OCI-LY7 (cell line): ENCODE data around the gene LRRC4C. TPM values are rescaled to one million over a fixed set of nuclear protein-coding genes. Genes with fewer than 3 reads are reported as not detected.

Experiments used
- BruUV-seq: library from RNA; stranded (reverse); fragments of 400-500 nt; replicated peaks from 2 replicates; lab custom pipeline; 2021; lab: Mats Ljungman, UMichigan
- CTCF ChIA-PET: fragments of 300-600 bp; sonication (Branson Sonifier 250); formaldehyde crosslinking; loops from one replicate; lab custom pipeline; 2022; ENCODE audit warnings: antibody characterized with exemption; ENCODE audit not compliant: unreplicated experiment; lab: Charles Lee
- POLR2A ChIA-PET: fragments of 300-600 bp; sonication (Branson Sonifier 250); formaldehyde crosslinking; loops from one replicate; lab custom pipeline; 2022; ENCODE audit warnings: antibody characterized with exemption; lab: Charles Lee
- DNase-seq: peaks from one replicate; pipeline ENCODE4 v3.0.0-alpha.2; 2015; ENCODE audit warnings: low spot score
- H2AFZ ChIP-seq: fragments of 200-600 bp; sonication (generic), shearing (Covaris generic); 2 replicates; pipeline ENCODE4 v1.6.1; 2014; ENCODE audit warnings: mild to moderate bottlenecking, antibody characterized with exemption, low read length, moderate library complexity
- H3K27ac ChIP-seq: fragments of 200-600 bp; sonication (generic); 2 replicates; pipeline ENCODE4 v1.5.1; 2014; ENCODE audit warnings: mixed run types, low read depth, mild to moderate bottlenecking, moderate library complexity, low read length, inconsistent platforms; ENCODE audit not compliant: poor library complexity, severe bottlenecking
- H3K36me3 ChIP-seq: fragments of 200-600 bp; sonication (generic); 2 replicates; pipeline ENCODE4 v1.6.1; 2014; ENCODE audit warnings: mild to moderate bottlenecking, antibody characterized with exemption, low read length, moderate library complexity, mixed read lengths; ENCODE audit not compliant: insufficient read depth
- H3K4me1 ChIP-seq: fragments of 200-600 bp; sonication (generic); 2 replicates; pipeline ENCODE4 v1.5.1; 2014; ENCODE audit warnings: mild to moderate bottlenecking, low read length; ENCODE audit not compliant: insufficient read depth, poor library complexity, severe bottlenecking
- H3K4me2 ChIP-seq: fragments of 200-600 bp; sonication (generic); 2 replicates; pipeline ENCODE4 v1.6.1; 2014; ENCODE audit warnings: mild to moderate bottlenecking, low read length
- H3K4me3 ChIP-seq: fragments of 200-600 bp; sonication (generic); 2 replicates; pipeline ENCODE4 v1.5.1; 2014; ENCODE audit warnings: mild to moderate bottlenecking, low read depth, low read length; ENCODE audit not compliant: poor library complexity, severe bottlenecking
- H3K79me2 ChIP-seq: fragments of 200-600 bp; sonication (generic); 2 replicates; pipeline ENCODE4 v1.6.1; 2016; ENCODE audit warnings: low read depth, mild to moderate bottlenecking, low read length, moderate library complexity, mixed read lengths; ENCODE audit not compliant: insufficient read depth
- H3K9me2 ChIP-seq: fragments of 200-600 bp; sonication (generic); 2 replicates; pipeline ENCODE4 v1.6.1; 2016; ENCODE audit warnings: mild to moderate bottlenecking, low read length, mixed read lengths; ENCODE audit not compliant: insufficient read depth
- H3K9me3 ChIP-seq: fragments of 200-600 bp; sonication (generic); 2 replicates; pipeline ENCODE4 v1.6.1; 2014; ENCODE audit warnings: mild to moderate bottlenecking, mixed run types, low read length, mixed read lengths
- H4K20me1 ChIP-seq: fragments of 200-600 bp; sonication (generic); 2 replicates; pipeline ENCODE4 v1.6.1; 2014; ENCODE audit warnings: mild to moderate bottlenecking, antibody characterized with exemption, low read length, moderate library complexity, mixed read lengths; ENCODE audit not compliant: insufficient read depth
- EZH2phosphoT487 ChIP-seq: fragments of 200-600 bp; sonication (generic); IDR thresholded peaks from 2 replicates; pipeline ENCODE4 v1.6.1; 2018; ENCODE audit warnings: low read depth, borderline replicate concordance, mild to moderate bottlenecking, mixed run types, antibody characterized with exemption, low read length, moderate library complexity, mixed read lengths
- intact Hi-C: fragments of 100-400 bp; cut with micrococcal nuclease; formaldehyde crosslinking; loops from one replicate; pipeline ENCODE4 v1.10.0; 2022; ENCODE audit not compliant: unreplicated experiment
- total RNA-seq, 2 experiments: library from RNA; depleted of rRNA in 1 of 2; stranded (reverse); fragments of >200 nt in 1 of 2; shearing (Covaris generic) in 1 of 2; gene quantifications; 2 replicates each; pipeline ENCODE4 v1.2.3, GENCODE V29; 2014 to 2022
- TF ChIP-seq, protein P1 (sequence below): fragments of 200-600 bp; sonication (generic); conservative IDR thresholded peaks from 2 replicates; pipeline ENCODE4 v1.5.1; 2014; ENCODE audit warnings: mild to moderate bottlenecking, antibody characterized with exemption, low read length, moderate library complexity, mixed read lengths

Gene LRRC4C
- total RNA-seq, 2 experiments from 2014 or later = not detected

DNA sequence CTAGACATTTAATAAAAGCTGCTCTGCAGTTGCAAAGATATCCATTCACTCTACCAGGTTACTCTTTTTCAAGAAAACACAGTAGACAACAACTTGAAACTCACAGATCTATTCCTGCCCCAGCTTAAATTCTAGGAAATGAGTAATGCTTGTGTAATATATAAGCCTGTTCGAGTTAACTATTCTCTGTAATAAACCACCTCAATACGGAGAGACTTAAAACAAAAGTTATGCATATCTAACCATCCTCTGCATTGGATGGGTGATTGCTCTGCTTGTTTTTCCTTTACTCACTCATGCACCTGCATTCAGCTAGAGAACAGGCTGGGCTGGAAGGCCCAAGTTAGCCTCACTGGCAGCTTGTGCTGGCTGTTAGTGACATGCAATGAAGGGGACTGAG, 13.3 kb downstream of the LRRC4C start:
- DNase-seq = no peak
- no peak overlapping the region for H3K4me3 ChIP-seq
- no peaks in the 10 kb centered on the region for H3K9me3 ChIP-seq
- no peak overlapping the region for H3K27ac ChIP-seq
- no peaks in the 10 kb centered on the region for H3K36me3 ChIP-seq
- no peak overlapping the region for H2AFZ ChIP-seq
- H3K79me2 ChIP-seq = no peaks in the 10 kb centered on the region
- POLR2A ChIA-PET = no interaction called here
- no peaks in the 10 kb centered on the region for H4K20me1 ChIP-seq
- no peak overlapping the region for H3K4me2 ChIP-seq
- intact Hi-C loops = no loop called here
- CTCF ChIA-PET = no interaction called here
- H3K9me2 ChIP-seq = no peaks in the 10 kb centered on the region
- TF ChIP-seq EZH2phosphoT487 = no peak
- TF ChIP-seq, protein P1, sequence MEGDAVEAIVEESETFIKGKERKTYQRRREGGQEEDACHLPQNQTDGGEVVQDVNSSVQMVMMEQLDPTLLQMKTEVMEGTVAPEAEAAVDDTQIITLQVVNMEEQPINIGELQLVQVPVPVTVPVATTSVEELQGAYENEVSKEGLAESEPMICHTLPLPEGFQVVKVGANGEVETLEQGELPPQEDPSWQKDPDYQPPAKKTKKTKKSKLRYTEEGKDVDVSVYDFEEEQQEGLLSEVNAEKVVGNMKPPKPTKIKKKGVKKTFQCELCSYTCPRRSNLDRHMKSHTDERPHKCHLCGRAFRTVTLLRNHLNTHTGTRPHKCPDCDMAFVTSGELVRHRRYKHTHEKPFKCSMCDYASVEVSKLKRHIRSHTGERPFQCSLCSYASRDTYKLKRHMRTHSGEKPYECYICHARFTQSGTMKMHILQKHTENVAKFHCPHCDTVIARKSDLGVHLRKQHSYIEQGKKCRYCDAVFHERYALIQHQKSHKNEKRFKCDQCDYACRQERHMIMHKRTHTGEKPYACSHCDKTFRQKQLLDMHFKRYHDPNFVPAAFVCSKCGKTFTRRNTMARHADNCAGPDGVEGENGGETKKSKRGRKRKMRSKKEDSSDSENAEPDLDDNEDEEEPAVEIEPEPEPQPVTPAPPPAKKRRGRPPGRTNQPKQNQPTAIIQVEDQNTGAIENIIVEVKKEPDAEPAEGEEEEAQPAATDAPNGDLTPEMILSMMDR = no peak
- H3K4me1 ChIP-seq = no peaks in the 10 kb centered on the region
- no TSS peak for BruUV-seq

DNA sequence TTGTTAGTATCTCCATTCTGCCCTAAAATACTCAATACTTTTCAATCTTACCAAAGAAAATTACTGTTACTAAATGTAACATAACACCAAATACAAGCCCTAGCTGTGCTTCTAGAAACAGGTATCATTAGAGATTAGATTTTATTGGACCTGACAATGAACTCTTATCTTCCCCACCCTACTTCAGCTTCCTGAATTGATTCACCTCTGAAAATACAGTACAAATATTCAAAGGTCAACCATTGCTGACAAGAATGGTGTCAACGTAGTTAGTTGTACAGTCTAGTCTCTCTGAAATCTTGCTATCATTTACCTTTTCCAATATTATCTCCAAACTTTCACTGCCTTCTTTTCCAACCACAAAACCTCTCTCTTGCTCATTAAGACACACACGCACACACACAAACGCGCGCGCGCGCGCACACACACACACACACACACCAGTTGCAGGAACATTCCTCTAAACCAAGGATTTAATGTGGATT, 22.4 kb downstream of the LRRC4C start:
- Histone ChIP-seq H3K27ac (no peak overlapping the region), H3K9me3 (no peaks in the 10 kb centered on the region), H3K4me2 (no peak overlapping the region), H3K79me2 (no peaks in the 10 kb centered on the region), H3K4me1 (no peaks in the 10 kb centered on the region), H3K4me3 (no peak overlapping the region), H3K36me3 (no peaks in the 10 kb centered on the region), H2AFZ (no peak overlapping the region), H4K20me1 (no peaks in the 10 kb centered on the region), H3K9me2 (no peaks in the 10 kb centered on the region)
- no peak for DNase-seq
- CTCF ChIA-PET = no interaction called here
- TF ChIP-seq, protein P1 = no peak
- no peak for TF ChIP-seq EZH2phosphoT487
- POLR2A ChIA-PET = no interaction called here
- no TSS peak for BruUV-seq
- intact Hi-C loops = no loop called here

DNA sequence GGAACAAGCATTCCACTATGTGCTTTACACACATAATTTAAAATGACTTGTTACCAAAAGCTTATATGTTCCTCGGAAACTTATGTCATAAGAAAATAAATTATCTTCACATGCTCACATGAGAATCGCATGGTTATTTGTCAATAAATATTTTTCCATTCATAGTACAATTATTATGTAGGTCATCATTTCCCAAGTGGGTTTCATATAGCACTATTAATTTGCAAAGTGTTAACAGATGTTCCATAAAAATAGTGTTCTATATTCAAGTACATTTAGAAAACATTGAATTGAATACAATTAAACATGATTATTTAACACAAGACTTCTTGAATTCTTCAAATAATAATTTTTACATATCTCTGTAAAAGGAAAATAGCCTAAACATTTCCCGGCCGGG, 23.9 kb downstream of the LRRC4C start:
- Histone ChIP-seq H3K9me2 (no peaks in the 10 kb centered on the region), H3K4me2 (no peak overlapping the region), H3K4me3 (no peak overlapping the region), H4K20me1 (no peaks in the 10 kb centered on the region), H3K79me2 (no peaks in the 10 kb centered on the region), H3K9me3 (no peaks in the 10 kb centered on the region), H3K4me1 (no peaks in the 10 kb centered on the region), H3K27ac (no peak overlapping the region), H3K36me3 (no peaks in the 10 kb centered on the region), H2AFZ (no peak overlapping the region)
- intact Hi-C loops = no loop called here
- no TSS peak for BruUV-seq
- ChIA-PET CTCF (no interaction called here), POLR2A (no interaction called here)
- TF ChIP-seq, protein P1 = no peak
- no peak for TF ChIP-seq EZH2phosphoT487
- DNase-seq = no peak
